GM21723 (cell line): ENCODE results near the gene SEC14L5.
A peak's percentile ranks its signal among the peaks of the same experiment; 100 is the strongest.

ENCODE experiments used
- ATAC-seq: cut with Tn5 transposase; IDR thresholded peaks from one replicate; pipeline ENCODE4 v1.9.1; 2021; ENCODE audit warnings: mild to moderate bottlenecking, moderate library complexity; ENCODE audit not compliant: unreplicated experiment

SEC14L5 gene

GRCh38 chr16:4957720-4958509 is at the start of gene SEC14L5:
Gene SEC14L5 (plus strand): TSS chr16:4958330. CDS start chr16:4959324, 994 bp downstream.
- ATAC-seq: peak; percentile 66

- no peak for ATAC-seq
Observed at GRCh38 chr16:4908854-4909401, 49.2 kb upstream of the SEC14L5 start.

GRCh38 chr16:4909825-4910224 is 48.3 kb upstream of the SEC14L5 start:
- ATAC-seq: no peak

GRCh38 chr16:4910828-4911227 is 47.3 kb upstream of the SEC14L5 start:
- ATAC-seq: no peak

- no peak for ATAC-seq
Observed at GRCh38 chr16:4911970-4912386, 46.2 kb upstream of the SEC14L5 start.

GRCh38 chr16:4913130-4913773 is 44.9 kb upstream of the SEC14L5 start:
- no peak for ATAC-seq

GRCh38 chr16:4913774-4914525 is 44.2 kb upstream of the SEC14L5 start:
- no peak for ATAC-seq

- ATAC-seq: no peak
Observed at GRCh38 chr16:4914528-4915225, 43.5 kb upstream of the SEC14L5 start.

GRCh38 chr16:4915226-4915761 is 42.8 kb upstream of the SEC14L5 start:
- ATAC-seq: no peak

- no peak for ATAC-seq
Observed at GRCh38 chr16:4917117-4917516, 41.0 kb upstream of the SEC14L5 start.

GRCh38 chr16:4918781-4919251 is 39.3 kb upstream of the SEC14L5 start:
- ATAC-seq: no peak

GRCh38 chr16:4920826-4921225 is 37.3 kb upstream of the SEC14L5 start:
- ATAC-seq: no peak

- ATAC-seq: no peak
Observed at GRCh38 chr16:4922721-4923342, 35.3 kb upstream of the SEC14L5 start.

GRCh38 chr16:4923853-4924252 is 34.3 kb upstream of the SEC14L5 start:
- ATAC-seq: no peak

GRCh38 chr16:4924593-4925292 is 33.4 kb upstream of the SEC14L5 start:
- no peak for ATAC-seq

- ATAC-seq: no peak
Observed at GRCh38 chr16:4925293-4925607, 32.9 kb upstream of the SEC14L5 start.

- ATAC-seq: no peak
Observed at GRCh38 chr16:4925791-4926190, 32.3 kb upstream of the SEC14L5 start.

- no peak for ATAC-seq
Observed at GRCh38 chr16:4926928-4927327, 31.2 kb upstream of the SEC14L5 start.

- no peak for ATAC-seq
Observed at GRCh38 chr16:4927661-4928060, 30.5 kb upstream of the SEC14L5 start.
